GM12878 (cell line): ENCODE data around the gene SLC6A9. TPM values are rescaled to one million over a fixed set of nuclear protein-coding genes. Genes with fewer than 3 reads are reported as not detected.

Experiments used
- ATAC-seq: fragments of 200-7000 bp; cut with Tn5 transposase; 3 replicates; pipeline ENCODE4 v1.9.1; 2020; ENCODE audit warnings: mild to moderate bottlenecking, moderate library complexity
- BruUV-seq: library from RNA; stranded (reverse); fragments of 400-500 nt; replicated peaks from 2 replicates; lab custom pipeline; 2021; lab: Mats Ljungman, UMichigan
- CTCF ChIA-PET: fragments of 300-600 bp; sonication (Branson Sonifier 250); formaldehyde crosslinking; extraction: SDS; loops from one replicate; lab custom pipeline; 2021; ENCODE audit warnings: inconsistent platforms; lab: Yijun Ruan, JAX
- POLR2A ChIA-PET: fragments of 350-600 bp; formaldehyde crosslinking; extraction: SDS; loops from one replicate; lab custom pipeline; 2021; ENCODE audit warnings: inconsistent platforms; lab: Charles Lee
- RAD21 ChIA-PET: fragments of 300-600 bp; sonication (Branson Sonifier 250); formaldehyde crosslinking; loops from one replicate; lab custom pipeline; 2023; ENCODE audit warnings: antibody characterized with exemption; ENCODE audit not compliant: unreplicated experiment; lab: Charles Lee
- SMC1A ChIA-PET: fragments of 300-600 bp; sonication (Branson Sonifier 250); formaldehyde crosslinking; loops from one replicate; lab custom pipeline; 2023; ENCODE audit not compliant: unreplicated experiment, uncharacterized antibody; lab: Charles Lee
- DNase-seq: peaks from one replicate; pipeline ENCODE4 v3.0.0-alpha.2; 2011; ENCODE audit warnings: low read depth, low spot score
- FAIRE-seq: peaks from 3 replicates; lab custom pipeline; 2011; peaks lifted over from hg19 to GRCh38; lab: Jason Lieb, UNC
- H2AFZ ChIP-seq: 2 replicates; pipeline ENCODE4 v1.6.0; 2011; ENCODE audit warnings: low read depth, low read length, control low read depth; ENCODE audit not compliant: control insufficient read depth
- H3K27ac ChIP-seq: 2 replicates; pipeline ENCODE4 v1.5.1; 2011; ENCODE audit warnings: control low read depth; ENCODE audit not compliant: control insufficient read depth, insufficient read depth
- H3K27me3 ChIP-seq, 2 experiments: replicated peaks in 1 of 2; 2 replicates each; pipeline versions ENCODE4 v1.6.0 to v1.6.1; 2011; ENCODE audit warnings: low read length in 1 of 2; ENCODE audit not compliant: control insufficient read depth in 2 of 2, insufficient read depth in 2 of 2
- H3K36me3 ChIP-seq, 2 experiments: 2 replicates each; pipeline ENCODE4 v1.5.1; 2011; ENCODE audit warnings: low read length in 1 of 2; ENCODE audit not compliant: control insufficient read depth in 2 of 2, insufficient read depth in 2 of 2
- H3K4me1 ChIP-seq: 2 replicates; pipeline ENCODE4 v1.6.1; 2011; ENCODE audit warnings: mild to moderate bottlenecking, low read length, moderate library complexity, mixed read lengths; ENCODE audit not compliant: control insufficient read depth, insufficient read depth
- H3K4me2 ChIP-seq: 2 replicates; pipeline ENCODE4 v1.6.0; 2011; ENCODE audit warnings: control low read depth; ENCODE audit not compliant: control insufficient read depth, insufficient read depth
- H3K4me3 ChIP-seq: fragments of 200-600 bp; sonication (generic); 2 replicates; pipeline ENCODE4 v1.5.1; 2016
- H3K79me2 ChIP-seq: 2 replicates; pipeline ENCODE4 v1.6.0; 2011; ENCODE audit warnings: low read length; ENCODE audit not compliant: control insufficient read depth, insufficient read depth
- H3K9ac ChIP-seq: 2 replicates; pipeline ENCODE4 v1.8.0; 2011; ENCODE audit warnings: low read length, control low read depth, mixed read lengths; ENCODE audit not compliant: control insufficient read depth, insufficient read depth
- H3K9me3 ChIP-seq: replicated peaks from 3 replicates; pipeline ENCODE4 v1.5.1; 2011; ENCODE audit warnings: mild to moderate bottlenecking, low read length; ENCODE audit not compliant: control insufficient read depth, insufficient read depth
- H4K20me1 ChIP-seq: 2 replicates; pipeline ENCODE4 v1.6.0; 2011; ENCODE audit not compliant: control insufficient read depth, insufficient read depth
- CEBPZ ChIP-seq: fragments of 150-350 bp; IDR thresholded peaks from 2 replicates; pipeline ENCODE4 v1.6.1; 2016; ENCODE audit warnings: low read depth, low read length
- CHD1 ChIP-seq: IDR thresholded peaks from 2 replicates; pipeline ENCODE4 v1.6.1; 2012; ENCODE audit warnings: low read depth, low read length, improper control_type of control experiment
- CTCF ChIP-seq, 3 experiments: IDR thresholded peaks in 2 of 3; conservative IDR thresholded peaks in 1 of 3; 2 replicates each; pipeline ENCODE4 v1.5.1; 2011; ENCODE audit warnings: low read depth in 3 of 3, low read length in 3 of 3, mild to moderate bottlenecking in 3 of 3, control low read depth in 2 of 3, moderate library complexity in 2 of 3, inconsistent platforms in 1 of 3, mixed read lengths in 1 of 3; ENCODE audit not compliant: control insufficient read depth in 2 of 3, insufficient read depth in 1 of 3; ENCODE audit errors: extremely low read depth in 1 of 3
- EED ChIP-seq: sonication (generic); IDR thresholded peaks from 2 replicates; pipeline ENCODE4 v1.6.1; 2016; ENCODE audit warnings: antibody characterized with exemption, low read depth
- GABPA ChIP-seq: IDR thresholded peaks from 2 replicates; pipeline ENCODE4 v1.6.1; 2014; ENCODE audit warnings: antibody characterized with exemption, low read depth, mild to moderate bottlenecking, inconsistent platforms
- GATAD2B ChIP-seq: fragments of 450-650 bp; conservative IDR thresholded peaks from 2 replicates; pipeline ENCODE4 v1.6.1; 2017; ENCODE audit warnings: low read depth, mild to moderate bottlenecking, moderate library complexity
- NFXL1 ChIP-seq: fragments of 450-650 bp; IDR thresholded peaks from 2 replicates; pipeline ENCODE4 v1.6.1; 2017; ENCODE audit warnings: antibody characterized with exemption, mild to moderate bottlenecking, borderline replicate concordance
- RCOR1 ChIP-seq: conservative IDR thresholded peaks from 2 replicates; pipeline ENCODE4 v1.6.1; 2012; ENCODE audit warnings: low read depth, low read length, improper control_type of control experiment
- RELB ChIP-seq: fragments of 450-650 bp; IDR thresholded peaks from 2 replicates; pipeline ENCODE4 v1.6.1; 2017; ENCODE audit warnings: low read depth, mild to moderate bottlenecking, moderate library complexity
- TCF7 ChIP-seq: IDR thresholded peaks from 2 replicates; pipeline ENCODE4 v1.6.1; 2014; ENCODE audit warnings: antibody characterized with exemption, borderline replicate concordance
- ZNF207 ChIP-seq: fragments of 450-650 bp; IDR thresholded peaks from 2 replicates; pipeline ENCODE4 v1.6.1; 2014; ENCODE audit warnings: antibody characterized with exemption, mild to moderate bottlenecking, borderline replicate concordance
- WGBS: methylation state at CpG from one replicate; pipeline ENCODE4 v1.1.6; 2016; ENCODE audit warnings: low lambda C conversion rate; ENCODE audit not compliant: insufficient replicate concordance, insufficient coverage; ENCODE audit errors: missing lambda C conversion rate; 5-methylcytosine and 5-hydroxymethylcytosine counted together
- in situ Hi-C: fragments of 300-500 bp; cut with MboI; formaldehyde crosslinking; loops from 9 replicates; pipeline ENCODE4 v1.14.3; 2018; ENCODE audit warnings: mixed read lengths
- intact Hi-C: fragments of 100-400 bp; cut with micrococcal nuclease; formaldehyde crosslinking; loops from one replicate; pipeline ENCODE4 v1.14.2; 2022; ENCODE audit not compliant: unreplicated experiment
- polyA plus RNA-seq, 11 experiments: library from polyadenylated mRNA; depleted of rRNA in 4 of 11; unstranded in 6 of 11; stranded (reverse) in 5 of 11; fragments of >200 nt; fragmentation: Nextera tagmentation in 4 of 11; fragmentation: Illumina TruSeq in 1 of 11; extraction: Ambion mirVana in 4 of 11; extraction: Trizol in 1 of 11; gene quantifications; 1 replicate in 1 of 11; 2 replicates in 10 of 11; pipeline versions ENCODE4 v1.2.1 to v1.2.3, GENCODE V29; 2011 to 2016; ENCODE audit warnings: inconsistent platforms in 2 of 11, missing spikeins in 2 of 11, low read depth in 1 of 11
- total RNA-seq, 4 experiments: library from RNA; depleted of rRNA in 3 of 4; stranded (reverse); fragments of >200 nt in 3 of 4; fragmentation: Illumina TruSeq in 1 of 4; extraction: Trizol in 1 of 4; gene quantifications; 2 replicates each; pipeline versions ENCODE4 v1.2.1 to v1.2.3, GENCODE V29; 2013 to 2021
- TF ChIP-seq, protein P1 (sequence below): IDR thresholded peaks from 2 replicates; pipeline ENCODE4 v1.6.1; 2011; ENCODE audit warnings: borderline replicate concordance, low read depth, mild to moderate bottlenecking, moderate library complexity, mixed read lengths, low read length; ENCODE audit not compliant: insufficient read depth; ENCODE audit errors: extremely low read length

Gene SLC6A9
- total and polyA plus RNA-seq, 10 of the 15 experiments (the other 5 are each of a cell fraction or from before 2014, with no cell fraction given), result 0.02 to 2.0 (median 0.63) TPM

DNA sequence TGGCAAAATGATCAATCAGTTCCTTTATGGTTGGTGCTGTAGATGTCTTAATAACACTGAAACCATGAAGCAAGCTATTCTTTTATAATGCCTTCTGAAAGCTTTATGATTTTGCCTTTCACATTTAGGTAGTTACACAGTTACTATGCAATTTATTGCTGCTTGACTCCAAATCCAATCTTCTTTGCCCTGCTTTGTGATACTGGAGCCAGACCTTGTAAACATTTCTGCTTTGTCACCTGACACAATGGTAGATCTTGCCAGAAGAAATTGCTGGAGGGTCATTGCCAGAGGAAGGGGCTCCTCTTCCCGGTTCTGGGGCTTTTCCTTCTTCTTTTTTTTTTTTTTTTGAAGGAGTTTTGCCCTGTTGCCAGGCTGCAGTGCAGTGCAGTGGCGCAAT is 46.8 kb upstream of the SLC6A9 start:
- CTCF ChIA-PET, result interaction anchor here (0.8 to 1.6 kb wide), 3 partner anchors 13 to 30 kb away, joined by 3 to 4 read pairs (median 3); no protein-coding TSS in a partner anchor
- BruUV-seq, result no TSS peak
- POLR2A ChIA-PET, result no interaction called here

More for the DNA sequence above, 46.8 kb upstream of the SLC6A9 start:
- in situ Hi-C loops (no loop called here), intact Hi-C loops (no loop called here)
- Histone ChIP-seq H3K4me2 (no peak overlapping the region), H2AFZ (no peak overlapping the region), H3K4me3 (no peak overlapping the region), H3K27ac (no peak overlapping the region), H3K9ac (no peak overlapping the region), H4K20me1 (no peaks in the 10 kb centered on the region), H3K36me3 (no peaks in the 10 kb centered on the region), H3K4me1 (no peaks in the 10 kb centered on the region), H3K9me3 (no peaks in the 10 kb centered on the region), H3K79me2 (no peaks in the 10 kb centered on the region), H3K27me3 (no peaks in the 10 kb centered on the region)
- DNase-seq, result no peak
- ChIA-PET RAD21 (no interaction called here), SMC1A (interaction anchor here (1.1 kb wide), 1 partner anchor 12 kb away, joined by 3 read pairs; no protein-coding TSS in a partner anchor)
- TF ChIP-seq TCF7 (no peak), RCOR1 (no peak), EED (no peak), CEBPZ (no peak), GABPA (no peak), CHD1 (no peak), ZNF207 (no peak), NFXL1 (no peak), GATAD2B (no peak), CTCF (IDR thresholded peaks at IDR 0.05 in 2 of 3, conservative IDR thresholded peaks at IDR 0.05 in 1 of 3; ENCODE audit: control insufficient read depth in 2 of 3, extremely low read depth in 1 of 3, insufficient read depth in 1 of 3, low read depth in 3 of 3, low read length in 3 of 3) (no peak), RELB (no peak)
- TF ChIP-seq, protein P1, sequence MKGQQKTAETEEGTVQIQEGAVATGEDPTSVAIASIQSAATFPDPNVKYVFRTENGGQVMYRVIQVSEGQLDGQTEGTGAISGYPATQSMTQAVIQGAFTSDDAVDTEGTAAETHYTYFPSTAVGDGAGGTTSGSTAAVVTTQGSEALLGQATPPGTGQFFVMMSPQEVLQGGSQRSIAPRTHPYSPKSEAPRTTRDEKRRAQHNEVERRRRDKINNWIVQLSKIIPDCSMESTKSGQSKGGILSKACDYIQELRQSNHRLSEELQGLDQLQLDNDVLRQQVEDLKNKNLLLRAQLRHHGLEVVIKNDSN, result no peak
- no peak for ATAC-seq
- FAIRE-seq, result no peak
- 50% methylated on average over 2 of the region's 2 CpGs for WGBS
